Activated CD4-positive, CD25-positive, alpha-beta regulatory T cell treated with anti-CD3 and anti-CD28 coated beads, Interleukin-2, amount 50 U/mL, for 24 hours (primary cell): ENCODE measurements around the gene DDX47.
"Not testable (repeated sequence)": the region's sequence is repeated elsewhere in the genome, so short reads cannot be mapped to it uniquely, and the experiment has no call there.

Experiments used
- ATAC-seq, 2 donors: fragments of 150-1000 bp; cut with Tn5 transposase; one replicate each; pipeline ENCODE4 v1.10.0; 2021; ENCODE audit warnings: mild to moderate bottlenecking in 1 of 2, moderate library complexity in 1 of 2

The DDX47 gene

DNA sequence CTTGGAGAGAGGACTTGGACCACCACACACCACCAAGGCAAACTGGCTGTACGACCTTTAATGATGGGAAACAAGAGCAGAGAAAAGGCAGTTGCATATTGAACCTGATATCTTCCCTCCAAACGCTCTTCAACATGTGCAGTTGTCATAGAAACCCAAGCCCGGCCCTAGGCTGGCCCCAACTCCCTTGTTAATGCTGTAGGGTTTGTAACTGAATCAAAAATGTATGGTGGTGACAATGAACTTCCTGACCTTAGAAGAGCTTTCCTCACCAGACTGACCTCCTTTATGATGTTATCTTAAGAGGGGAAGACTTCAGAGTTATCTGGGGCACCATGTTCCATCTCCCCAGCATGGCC lies 15.4 kb upstream of the DDX47 start:
- no peak for ATAC-seq

DNA sequence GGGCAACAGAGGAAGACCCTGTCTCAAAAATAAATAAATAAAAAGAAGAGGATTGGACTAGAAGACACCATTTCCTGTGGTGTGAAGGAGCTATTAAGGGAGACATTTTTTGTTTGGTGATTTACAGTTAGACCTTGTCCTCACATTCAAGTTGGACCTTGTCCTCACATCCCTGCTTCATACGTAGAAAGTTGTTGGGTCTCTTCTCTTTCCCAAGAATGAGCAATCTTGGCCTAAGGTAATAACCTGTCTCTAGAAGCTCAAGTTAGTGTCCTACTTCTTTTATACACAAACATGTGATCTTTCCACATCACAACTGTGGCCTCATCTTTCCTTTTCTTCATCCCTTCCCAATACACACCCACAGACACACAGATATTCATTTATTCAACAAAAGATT lies 14.7 kb upstream of the DDX47 start:
- no peak for ATAC-seq

DNA sequence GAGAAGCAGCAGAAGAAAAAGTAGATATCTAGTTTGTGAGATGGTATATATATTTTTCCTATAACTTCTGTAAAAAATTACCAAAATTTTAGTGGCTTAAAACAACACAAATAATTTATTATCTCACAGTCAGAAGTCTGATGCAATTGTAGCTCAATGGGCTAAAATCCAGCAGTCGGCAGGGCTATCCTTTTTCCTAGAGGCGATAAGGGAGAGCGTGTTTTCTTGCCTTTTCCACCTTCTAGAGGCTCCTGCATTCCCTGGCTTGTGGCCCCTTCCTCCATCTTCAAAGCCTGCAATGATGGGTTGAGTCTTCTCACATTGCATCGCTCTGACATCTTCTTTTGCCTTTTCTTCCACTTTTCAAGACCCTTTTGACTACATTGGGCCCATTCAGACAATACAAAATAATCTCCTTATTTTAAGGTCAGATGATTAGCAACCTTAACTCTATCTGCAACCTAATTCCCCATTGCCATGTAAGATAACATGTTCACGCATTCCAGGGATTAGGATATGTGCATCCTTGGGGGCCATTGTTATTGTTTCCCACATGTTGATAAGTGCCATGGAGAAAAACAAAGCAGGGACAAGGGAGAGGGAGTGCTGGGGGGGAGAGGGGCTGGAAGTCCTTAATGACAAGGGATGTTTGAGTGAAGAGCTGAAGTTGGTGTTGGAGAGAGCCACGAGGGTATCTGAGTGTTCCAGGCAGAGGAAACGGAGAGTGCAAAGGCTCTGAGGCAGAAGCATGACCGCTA lies 13.8 kb upstream of the DDX47 start:
- no peak for ATAC-seq

DNA sequence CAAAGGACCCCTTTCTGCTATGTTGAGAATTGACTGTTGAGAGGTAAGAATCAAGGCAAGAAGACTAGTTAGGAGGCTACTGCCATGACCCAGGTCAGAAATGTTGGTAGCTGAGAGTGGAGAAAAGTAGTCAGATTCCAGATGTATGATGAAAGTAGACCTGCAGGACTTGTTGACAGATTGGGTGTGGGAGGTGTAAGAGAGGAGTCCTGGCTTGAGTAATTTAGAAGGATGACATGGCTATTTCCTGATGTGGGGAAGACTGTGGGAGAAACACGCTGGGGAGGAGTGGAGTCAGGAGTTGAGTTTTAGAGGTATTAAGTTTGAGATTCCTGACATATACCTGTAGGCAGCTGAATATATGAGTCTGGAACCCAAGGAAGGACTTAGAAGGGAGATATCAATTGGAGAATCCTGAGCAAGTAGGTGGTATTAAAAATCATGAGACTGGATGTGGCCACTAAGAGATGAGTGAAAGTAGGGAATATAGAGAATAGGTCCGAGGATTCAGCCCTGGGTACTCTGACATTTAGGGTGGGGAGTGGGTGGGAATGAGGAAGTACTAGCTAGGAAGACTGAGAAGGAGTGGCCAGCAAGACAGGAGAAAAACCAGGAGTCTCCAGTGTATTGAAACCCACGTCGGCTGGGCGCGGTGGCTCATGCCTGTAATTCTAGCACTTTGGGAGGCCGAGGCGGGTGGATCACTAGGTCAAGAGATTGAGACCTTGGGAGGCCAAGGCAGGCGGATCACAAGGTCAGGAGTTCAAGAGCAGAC lies 12.6 kb upstream of the DDX47 start:
- ATAC-seq = no peak

DNA sequence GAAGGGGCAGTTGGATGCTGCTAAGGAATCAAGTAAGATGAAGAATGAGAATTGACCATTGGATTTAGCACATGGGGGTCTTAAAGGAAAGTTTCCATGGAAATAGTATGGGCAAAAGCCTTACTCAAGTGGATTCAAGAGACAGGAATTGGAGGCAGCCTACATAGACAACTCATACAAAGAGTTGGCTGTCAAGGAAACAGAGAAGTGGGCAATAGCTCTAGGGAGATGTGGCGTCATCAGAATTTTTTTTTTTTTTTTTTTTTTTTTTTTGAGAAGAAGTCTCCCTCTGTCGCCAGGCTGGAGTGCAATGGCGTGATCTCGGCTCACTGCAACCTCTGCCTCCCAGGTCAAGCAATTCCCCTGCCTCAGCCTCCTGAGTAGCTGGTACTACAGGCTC lies 11.5 kb upstream of the DDX47 start:
- not testable (repeated sequence) for ATAC-seq

DNA sequence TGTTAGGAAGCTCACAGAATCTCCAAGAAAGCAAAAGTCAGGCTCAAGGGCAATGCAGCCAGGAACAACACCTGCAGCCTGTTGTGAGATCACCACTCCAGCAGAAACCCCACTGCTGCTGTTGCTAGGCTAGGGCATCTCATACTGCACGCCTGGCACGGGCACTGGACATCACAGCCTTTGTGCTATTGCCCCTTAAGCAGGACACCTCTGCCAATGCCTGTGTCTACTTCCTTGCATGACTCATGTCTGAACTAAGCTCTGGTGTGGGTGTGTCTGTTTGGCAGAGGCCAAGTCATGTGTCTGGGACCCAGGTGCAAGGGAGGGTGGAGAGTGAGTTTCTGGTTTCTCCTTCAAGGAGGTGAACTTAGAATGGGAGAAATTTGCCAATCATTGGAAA lies 10.0 kb upstream of the DDX47 start:
- ATAC-seq = peak; percentile 83 to 88

DNA sequence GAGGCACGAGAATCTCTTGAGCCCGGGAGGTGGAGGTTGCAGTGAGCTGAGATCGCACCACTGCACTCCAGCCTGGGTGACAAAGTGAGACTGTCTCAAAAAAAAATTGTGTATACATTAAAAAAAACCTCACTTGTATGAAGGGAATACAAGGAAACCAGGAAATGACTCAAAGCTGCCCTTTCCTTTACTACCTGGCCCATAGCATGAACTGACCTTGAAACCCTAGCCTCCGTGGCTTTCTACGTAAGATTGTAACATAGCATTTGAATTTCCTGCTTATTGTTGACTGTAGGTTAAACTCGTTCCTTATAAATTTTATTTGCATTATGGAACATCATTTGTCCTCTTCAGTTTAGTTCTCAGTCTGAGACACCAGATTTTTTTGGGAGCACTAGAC lies 9.1 kb upstream of the DDX47 start:
- peak in 1 of 2 donors; percentile 14 for ATAC-seq

DNA sequence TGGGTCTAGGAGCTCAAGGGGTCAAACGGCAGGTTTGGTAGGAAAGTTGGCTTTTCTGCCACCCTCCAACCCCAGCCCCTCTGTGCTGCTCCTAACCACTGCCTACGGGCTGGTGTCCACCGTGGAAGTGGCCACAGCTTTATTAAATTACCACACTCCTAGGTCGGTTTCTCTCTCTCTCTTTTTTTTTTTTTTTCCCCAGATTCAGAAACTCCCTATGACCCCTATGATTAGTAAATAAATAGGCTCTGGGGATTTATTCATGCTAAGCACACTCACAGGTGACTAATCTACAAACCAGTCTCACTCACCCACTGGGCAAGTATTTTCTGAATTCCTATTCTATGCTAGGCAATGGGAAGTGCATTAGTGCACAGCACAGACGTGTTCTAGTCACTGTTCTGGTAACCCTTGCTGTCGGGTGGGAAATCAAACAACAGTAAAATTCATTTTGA lies 8.7 kb upstream of the DDX47 start:
- peak in 1 of 2 donors; percentile 28 for ATAC-seq

DNA sequence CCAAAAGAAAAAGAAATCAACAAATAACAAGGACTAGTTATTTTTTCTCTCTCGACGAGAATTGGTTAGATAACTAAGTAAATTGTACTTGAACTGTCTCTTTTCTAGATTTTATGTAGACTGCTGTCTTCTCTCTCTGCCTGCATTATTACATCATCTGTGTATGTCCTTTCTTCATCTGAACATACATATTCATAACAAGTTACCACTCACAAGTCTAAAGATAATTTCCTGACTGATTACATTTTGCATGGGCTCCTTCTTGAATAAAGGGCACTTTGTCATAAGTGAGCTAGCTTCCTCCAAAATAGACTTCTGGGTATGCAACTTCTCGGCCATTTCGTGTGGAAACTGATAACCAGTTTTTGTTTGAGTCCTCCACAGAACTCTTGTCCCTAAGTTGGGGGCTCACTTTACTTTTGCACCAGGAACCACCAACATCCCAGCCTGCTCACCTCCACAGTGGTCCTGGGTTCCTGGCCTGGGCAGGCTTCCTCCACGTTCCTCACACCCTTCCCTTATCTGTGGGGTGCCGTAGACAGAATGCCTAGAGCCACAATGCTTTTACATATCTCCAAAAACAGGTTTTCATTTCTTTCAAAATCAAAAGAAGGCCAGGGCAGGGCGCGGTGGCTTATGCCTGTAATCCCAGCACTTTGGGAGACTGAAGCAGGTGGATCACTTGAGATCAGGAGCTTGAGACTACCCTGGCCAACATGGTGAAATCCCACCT lies 6.2 kb upstream of the DDX47 start:
- ATAC-seq = no peak

DNA sequence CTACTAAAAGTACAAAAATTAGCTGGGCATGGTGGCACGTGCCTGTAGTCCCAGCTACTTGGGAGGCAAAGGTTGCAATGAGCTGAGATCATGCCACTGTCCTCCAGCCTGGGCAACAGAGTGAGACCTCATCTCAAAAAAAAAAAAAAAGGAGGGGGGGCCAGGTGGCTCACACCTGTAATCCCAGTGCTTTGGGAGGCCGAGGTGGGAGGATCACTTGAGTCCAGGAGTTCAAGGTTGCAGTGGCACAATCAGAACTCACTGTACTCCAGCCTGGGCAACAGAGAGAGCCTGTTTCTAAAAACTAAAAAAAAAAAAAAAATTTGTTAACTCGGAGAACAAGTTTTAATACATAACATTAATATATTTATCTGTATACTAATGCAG lies 5.6 kb upstream of the DDX47 start:
- not testable (repeated sequence) for ATAC-seq

DNA sequence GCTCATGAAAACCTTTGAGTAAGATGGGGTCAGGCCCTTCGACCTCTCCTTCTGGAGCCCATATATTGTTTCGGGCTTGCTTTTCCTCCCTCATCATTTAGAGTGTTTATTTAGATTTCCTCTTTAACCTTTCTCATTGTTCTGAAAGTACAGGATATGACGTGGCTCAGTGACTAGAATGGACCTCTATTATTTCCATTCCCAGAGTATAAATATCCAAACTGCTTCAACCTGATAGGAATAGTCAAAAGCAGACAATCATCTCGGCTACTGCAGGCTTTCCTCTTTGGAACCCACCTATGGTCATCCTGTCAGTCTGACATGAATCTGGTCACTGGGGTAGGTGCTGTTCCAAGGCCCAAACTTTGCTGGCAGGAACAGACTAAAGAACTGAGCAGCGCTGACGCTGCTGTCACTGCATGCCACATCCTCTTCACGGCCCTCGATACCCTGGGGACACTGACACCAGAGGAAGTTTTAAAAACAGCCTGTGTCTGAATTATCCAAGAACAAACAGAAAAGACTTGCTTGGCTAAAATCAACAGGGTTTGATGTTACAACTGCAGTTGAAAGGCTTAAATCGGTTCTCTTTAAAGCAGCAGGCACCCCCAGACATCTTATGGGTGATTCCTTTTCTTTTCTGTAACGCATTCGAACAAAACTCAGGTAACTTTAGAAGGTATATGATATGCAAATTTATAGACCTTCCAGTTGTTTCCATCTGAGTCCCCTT lies 5.0 kb upstream of the DDX47 start:
- ATAC-seq = peak; percentile 37

DNA sequence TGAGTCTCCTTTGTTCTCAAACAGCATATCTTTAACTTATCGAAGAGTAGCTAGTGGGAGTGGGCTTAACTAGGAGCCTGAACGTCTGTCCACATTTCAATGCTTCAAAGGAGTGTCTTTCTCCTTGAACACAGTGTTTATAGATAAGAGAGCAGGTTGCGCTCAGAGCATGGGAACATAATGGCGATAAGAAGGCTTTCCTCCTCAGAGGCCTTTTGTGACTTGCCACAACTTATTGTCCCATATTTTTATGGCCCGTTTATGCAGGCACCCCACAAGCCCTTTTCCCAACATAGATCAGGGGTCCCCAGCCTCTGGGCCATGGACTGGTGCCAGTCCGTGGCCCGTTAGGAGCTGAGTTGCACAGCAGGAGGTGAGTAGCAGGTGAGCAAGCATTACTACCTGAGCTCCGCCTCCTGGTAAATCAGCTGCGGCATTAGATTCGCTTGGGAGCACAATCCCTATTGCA lies 2.6 kb upstream of the DDX47 start:
- no peak for ATAC-seq

DNA sequence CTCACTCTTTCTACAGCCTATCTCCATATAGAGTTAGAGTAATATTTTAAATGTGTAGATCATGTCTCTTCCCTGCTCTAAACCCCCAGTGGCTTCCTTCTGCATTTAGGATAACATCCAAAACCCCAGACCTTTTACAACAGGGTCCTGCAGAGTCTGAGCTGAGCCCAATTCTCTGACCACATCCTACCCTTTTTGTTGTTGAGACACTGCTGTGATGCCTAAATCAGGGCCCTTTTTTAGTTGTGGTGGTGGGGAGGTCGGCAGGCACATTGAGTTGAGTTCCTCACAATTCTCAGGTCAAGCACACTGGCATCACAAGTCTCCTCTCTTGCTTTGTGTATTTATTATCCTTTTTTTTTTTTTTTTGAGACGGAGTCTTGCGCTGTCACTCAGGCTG lies 1.8 kb upstream of the DDX47 start:
- ATAC-seq = no peak

DNA sequence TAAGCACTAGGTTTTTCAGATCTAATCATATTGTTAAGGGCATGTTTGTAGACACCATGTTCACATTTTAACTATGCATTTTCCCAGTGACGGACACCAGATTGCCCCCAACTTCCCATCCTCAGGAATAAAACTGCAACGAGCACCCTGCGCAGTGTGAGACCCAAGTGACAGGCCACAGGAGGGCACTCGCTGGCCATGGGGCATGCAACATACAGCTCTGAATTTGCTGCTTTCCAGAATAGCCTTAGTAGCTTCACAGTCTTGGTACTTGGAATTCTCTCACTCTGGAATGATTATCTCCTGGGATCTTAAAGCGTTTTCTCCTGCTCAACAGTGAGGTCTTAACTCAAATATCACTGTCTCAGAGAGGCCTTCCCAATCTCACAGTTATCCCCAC lies 972 bp upstream of the DDX47 start:
- no peak for ATAC-seq

DNA sequence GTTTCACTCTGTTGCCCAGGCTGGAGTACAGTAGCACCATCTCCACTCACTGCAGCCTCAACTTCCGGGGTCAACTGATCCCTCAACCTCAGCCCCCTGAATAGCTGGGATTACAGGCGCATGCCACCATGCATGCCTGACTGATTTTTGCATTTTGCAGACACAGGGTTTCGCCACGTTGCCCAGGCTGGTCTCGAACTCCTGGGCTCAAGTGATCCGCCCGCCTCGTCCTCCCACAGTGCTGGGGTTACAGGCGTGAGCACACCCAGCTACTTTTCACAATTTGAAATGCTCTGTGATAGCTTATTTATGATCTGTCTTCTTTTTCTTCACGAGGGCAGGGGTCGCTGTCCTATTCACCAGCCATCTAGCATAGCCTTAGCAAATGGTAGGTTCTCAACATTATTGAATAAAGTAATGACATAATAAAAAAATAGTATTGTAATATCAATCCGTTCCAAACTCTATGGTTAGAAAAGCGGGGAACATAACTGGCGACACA lies 477 bp upstream of the DDX47 start:
- ATAC-seq = no peak

DNA sequence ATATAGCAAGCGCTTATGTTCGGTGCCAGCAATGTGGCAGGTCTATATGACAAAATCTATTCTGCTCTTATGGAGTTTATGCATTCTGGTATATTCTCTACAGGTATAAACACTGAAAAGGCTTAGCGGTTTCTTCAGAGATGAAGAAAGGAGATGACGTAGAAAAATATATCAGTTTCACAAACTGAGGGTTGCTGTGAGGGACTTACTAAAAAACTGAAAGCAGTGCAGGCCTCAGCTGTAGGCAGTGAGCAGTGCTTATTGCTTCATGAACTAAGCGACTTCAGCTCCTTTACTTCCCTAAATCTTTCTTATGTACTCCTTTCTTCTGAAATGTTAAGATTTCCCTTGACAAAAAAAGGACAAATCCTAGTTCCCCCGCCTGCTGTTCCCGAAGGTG lies 4.5 kb downstream of the DDX47 start:
- ATAC-seq = no peak

DNA sequence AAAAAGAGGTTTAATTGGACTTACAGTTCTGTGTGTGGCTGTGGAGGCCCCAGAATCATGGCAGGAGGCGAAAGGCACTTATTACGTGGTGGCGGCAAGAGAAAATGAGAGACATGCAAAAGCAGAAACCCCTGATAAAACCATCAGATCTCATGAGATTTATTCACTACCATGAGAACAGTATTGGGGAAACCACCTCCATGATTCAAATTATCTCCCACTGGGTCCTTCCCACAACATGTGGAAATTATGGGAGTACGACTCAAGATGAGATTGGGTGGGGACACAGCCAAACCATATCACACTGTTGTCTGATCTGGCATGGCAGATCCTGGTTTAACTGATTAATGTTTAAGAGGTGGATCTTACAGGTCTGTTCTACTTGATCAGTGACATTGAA lies 5.6 kb downstream of the DDX47 start:
- ATAC-seq = no peak

DNA sequence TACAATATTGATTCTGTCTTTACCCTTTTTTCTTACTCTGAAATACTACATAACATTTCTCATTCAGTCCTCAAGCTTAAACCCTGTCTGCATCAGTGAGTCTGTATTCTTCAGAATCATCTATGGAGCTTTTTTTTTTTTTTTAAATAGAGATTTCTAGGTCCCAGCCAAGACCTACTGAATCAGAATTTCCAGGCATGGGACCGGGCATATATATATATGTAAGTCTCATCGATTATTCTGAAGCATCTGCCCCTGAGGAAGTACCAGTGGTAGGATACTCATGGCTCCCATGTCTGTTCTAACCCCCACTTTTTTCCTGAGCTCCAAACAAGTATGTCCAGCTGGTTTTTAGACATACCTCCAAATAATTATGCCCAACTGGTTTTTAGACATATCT lies 6.1 kb downstream of the DDX47 start:
- ATAC-seq = no peak

DNA sequence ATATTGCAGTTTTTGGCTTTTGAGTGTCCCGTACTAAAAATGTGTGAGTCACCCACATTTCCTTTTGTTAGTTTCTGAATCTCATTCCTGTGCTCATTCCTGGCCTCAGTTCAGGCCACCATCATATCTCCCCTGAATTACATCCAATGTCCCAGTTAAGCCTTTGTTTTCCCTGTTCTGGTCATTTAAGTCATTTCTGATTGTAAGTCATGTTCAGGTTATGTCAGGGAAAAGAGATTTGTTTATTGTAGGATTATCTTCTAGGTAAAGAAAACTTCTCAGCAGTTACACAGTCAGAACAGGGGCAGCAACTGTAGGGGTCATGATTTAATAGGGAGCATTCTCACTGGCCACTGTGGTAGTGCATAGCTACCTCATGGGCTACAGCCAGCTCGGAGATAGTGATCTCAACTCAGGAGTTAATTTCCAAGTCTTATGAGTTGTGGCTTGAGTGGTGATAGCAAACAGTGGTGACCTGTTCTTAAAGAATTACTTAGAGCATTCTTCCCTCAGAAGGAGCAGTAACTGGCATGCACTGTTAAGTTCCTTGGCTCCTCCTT lies 6.7 kb downstream of the DDX47 start:
- no peak for ATAC-seq

DNA sequence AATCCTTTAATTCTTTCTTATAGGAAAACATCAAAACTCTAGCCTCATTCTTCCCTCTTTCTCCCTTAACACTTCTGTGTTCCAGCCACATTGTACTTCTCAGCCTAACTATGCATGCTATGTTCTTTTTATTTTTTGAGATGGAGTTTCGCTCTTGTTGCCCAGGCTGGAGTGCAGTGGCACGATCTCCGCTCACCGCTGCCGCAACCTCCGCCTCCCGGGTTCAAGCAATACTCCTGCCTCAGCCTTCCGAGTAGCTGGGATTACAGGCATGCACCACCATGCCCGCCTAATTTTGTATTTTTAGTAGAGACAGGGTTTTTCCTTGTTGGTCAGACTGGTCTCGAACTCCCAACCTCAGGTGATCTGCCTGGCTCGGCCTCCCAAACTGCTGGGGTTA lies 7.2 kb downstream of the DDX47 start:
- ATAC-seq = not testable (repeated sequence)

DNA sequence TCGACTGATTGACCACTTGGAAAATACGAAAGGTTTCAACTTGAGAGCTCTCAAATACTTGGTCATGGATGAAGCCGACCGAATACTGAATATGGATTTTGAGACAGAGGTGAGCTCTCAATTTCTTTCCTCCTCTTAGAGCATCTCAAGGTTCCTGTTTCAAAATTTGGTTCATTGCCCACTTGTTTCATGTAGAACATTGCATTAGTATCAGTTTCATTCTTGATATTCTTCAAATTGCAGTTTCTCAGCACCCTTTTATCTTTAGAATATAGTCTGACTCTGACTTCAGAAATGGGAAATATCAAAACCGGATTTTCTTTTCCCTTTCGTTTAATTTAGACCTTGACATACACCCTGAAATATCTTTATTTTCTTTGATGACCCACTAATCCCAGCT lies 8.8 kb downstream of the DDX47 start:
- no peak for ATAC-seq

DNA sequence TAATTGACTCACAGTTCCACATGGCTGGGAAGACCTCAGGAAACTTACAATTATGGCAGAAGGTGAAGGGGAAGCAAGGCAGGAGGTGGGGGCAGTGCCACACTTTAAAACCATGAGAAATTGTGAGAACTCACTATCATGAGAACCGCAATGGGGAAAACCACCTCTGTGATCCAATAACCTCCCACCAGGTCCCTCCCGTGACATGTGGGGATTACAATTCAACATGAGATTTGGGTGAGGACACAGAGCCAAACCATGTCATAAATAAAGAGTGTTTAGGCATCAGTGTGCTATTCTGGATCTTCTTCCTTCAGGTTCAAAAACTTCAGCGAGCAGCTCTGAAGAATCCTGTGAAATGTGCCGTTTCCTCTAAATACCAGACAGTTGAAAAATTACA lies 9.7 kb downstream of the DDX47 start:
- ATAC-seq = no peak
